Measurements from ENCODE around the gene PRCD.

PRCD gene

GRCh38 chr17:76546556-76547182 lies 6.8 kb downstream of the PRCD start:
- Histone ChIP-seq H3K9ac (ENCODE audit: low read length in 5 of 5) (peak overlapping the region in 2 of 5 donors; percentile 17 to 27), H3K36me3 (ENCODE audit: control insufficient read depth in 5 of 5, insufficient read depth in 5 of 5, low read length in 5 of 5) (no peaks in the 10 kb centered on the region), H3K27ac (ENCODE audit: low read depth, low read length) (no peak overlapping the region), H3K27me3 (ENCODE audit: control insufficient read depth in 5 of 5, insufficient read depth in 4 of 5, low read length in 5 of 5) (no peaks in the 10 kb centered on the region), H3K4me3 (ENCODE audit: low read depth in 1 of 5, low read length in 5 of 5) (no peak overlapping the region), H3K4me1 (ENCODE audit: control insufficient read depth in 5 of 5, insufficient read depth in 5 of 5, low read length in 5 of 5) (peaks cover 10 to 57% (median 48%) of the 10 kb centered on the region in 5 donors), H3K9me3 (ENCODE audit: control insufficient read depth in 5 of 5, low read length in 5 of 5) (no peaks in the 10 kb centered on the region)

GRCh38 chr17:76547183-76547641 lies 7.4 kb downstream of the PRCD start:
- Histone ChIP-seq H3K4me3 (ENCODE audit: low read depth in 1 of 5, low read length in 5 of 5) (no peak overlapping the region), H3K36me3 (ENCODE audit: control insufficient read depth in 5 of 5, insufficient read depth in 5 of 5, low read length in 5 of 5) (no peaks in the 10 kb centered on the region), H3K9me3 (ENCODE audit: control insufficient read depth in 5 of 5, low read length in 5 of 5) (no peaks in the 10 kb centered on the region), H3K9ac (ENCODE audit: low read length in 5 of 5) (peak overlapping the region in 2 of 5 donors; percentile 17 to 27), H3K4me1 (ENCODE audit: control insufficient read depth in 5 of 5, insufficient read depth in 5 of 5, low read length in 5 of 5) (peaks cover 10 to 60% (median 48%) of the 10 kb centered on the region in 5 donors), H3K27me3 (ENCODE audit: control insufficient read depth in 5 of 5, insufficient read depth in 4 of 5, low read length in 5 of 5) (no peaks in the 10 kb centered on the region), H3K27ac (ENCODE audit: low read depth, low read length) (no peak overlapping the region)

GRCh38 chr17:76547642-76548202 lies 7.9 kb downstream of the PRCD start:
- Histone ChIP-seq H3K36me3 (ENCODE audit: control insufficient read depth in 5 of 5, insufficient read depth in 5 of 5, low read length in 5 of 5) (no peaks in the 10 kb centered on the region), H3K4me1 (ENCODE audit: control insufficient read depth in 5 of 5, insufficient read depth in 5 of 5, low read length in 5 of 5) (peaks cover 10 to 60% (median 48%) of the 10 kb centered on the region in 5 donors), H3K4me3 (ENCODE audit: low read depth in 1 of 5, low read length in 5 of 5) (no peak overlapping the region), H3K27ac (ENCODE audit: low read depth, low read length) (no peak overlapping the region), H3K9me3 (ENCODE audit: control insufficient read depth in 5 of 5, low read length in 5 of 5) (no peaks in the 10 kb centered on the region), H3K9ac (ENCODE audit: low read length in 5 of 5) (no peak overlapping the region), H3K27me3 (ENCODE audit: control insufficient read depth in 5 of 5, insufficient read depth in 4 of 5, low read length in 5 of 5) (no peaks in the 10 kb centered on the region)

GRCh38 chr17:76548378-76549214 lies 8.8 kb downstream of the PRCD start:
- no peaks in the 10 kb centered on the region for H3K36me3 ChIP-seq (ENCODE audit: control insufficient read depth in 5 of 5, insufficient read depth in 5 of 5, low read length in 5 of 5)
- H3K27me3 ChIP-seq (ENCODE audit: control insufficient read depth in 5 of 5, insufficient read depth in 4 of 5, low read length in 5 of 5), result no peaks in the 10 kb centered on the region
- peaks cover 10 to 55% (median 46%) of the 10 kb centered on the region in 5 donors for H3K4me1 ChIP-seq (ENCODE audit: control insufficient read depth in 5 of 5, insufficient read depth in 5 of 5, low read length in 5 of 5)
- H3K9me3 ChIP-seq (ENCODE audit: control insufficient read depth in 5 of 5, low read length in 5 of 5), result no peaks in the 10 kb centered on the region
- H3K27ac ChIP-seq (ENCODE audit: low read depth, low read length), result peak overlapping the region; percentile 33
- H3K9ac ChIP-seq (ENCODE audit: low read length in 5 of 5), result peak overlapping the region in 3 of 5 donors; percentile 25 to 67 (median 48)
- no peak overlapping the region for H3K4me3 ChIP-seq (ENCODE audit: low read depth in 1 of 5, low read length in 5 of 5)

GRCh38 chr17:76549215-76549518 lies 9.3 kb downstream of the PRCD start:
- no peaks in the 10 kb centered on the region for H3K36me3 ChIP-seq (ENCODE audit: control insufficient read depth in 5 of 5, insufficient read depth in 5 of 5, low read length in 5 of 5)
- peaks cover 10 to 50% (median 42%) of the 10 kb centered on the region in 5 donors for H3K4me1 ChIP-seq (ENCODE audit: control insufficient read depth in 5 of 5, insufficient read depth in 5 of 5, low read length in 5 of 5)
- H3K4me3 ChIP-seq (ENCODE audit: low read depth in 1 of 5, low read length in 5 of 5), result no peak overlapping the region
- H3K27ac ChIP-seq (ENCODE audit: low read depth, low read length), result peak overlapping the region; percentile 33
- peak overlapping the region in 1 of 5 donors; percentile 48 for H3K9ac ChIP-seq (ENCODE audit: low read length in 5 of 5)
- no peaks in the 10 kb centered on the region for H3K27me3 ChIP-seq (ENCODE audit: control insufficient read depth in 5 of 5, insufficient read depth in 4 of 5, low read length in 5 of 5)
- no peaks in the 10 kb centered on the region for H3K9me3 ChIP-seq (ENCODE audit: control insufficient read depth in 5 of 5, low read length in 5 of 5)

GRCh38 chr17:76549539-76549938 lies 9.7 kb downstream of the PRCD start:
- peaks cover 7 to 46% (median 38%) of the 10 kb centered on the region in 5 donors for H3K4me1 ChIP-seq (ENCODE audit: control insufficient read depth in 5 of 5, insufficient read depth in 5 of 5, low read length in 5 of 5)
- no peaks in the 10 kb centered on the region for H3K27me3 ChIP-seq (ENCODE audit: control insufficient read depth in 5 of 5, insufficient read depth in 4 of 5, low read length in 5 of 5)
- H3K27ac ChIP-seq (ENCODE audit: low read depth, low read length), result no peak overlapping the region
- H3K36me3 ChIP-seq (ENCODE audit: control insufficient read depth in 5 of 5, insufficient read depth in 5 of 5, low read length in 5 of 5), result no peaks in the 10 kb centered on the region
- no peak overlapping the region for H3K4me3 ChIP-seq (ENCODE audit: low read depth in 1 of 5, low read length in 5 of 5)
- H3K9ac ChIP-seq (ENCODE audit: low read length in 5 of 5), result no peak overlapping the region
- H3K9me3 ChIP-seq (ENCODE audit: control insufficient read depth in 5 of 5, low read length in 5 of 5), result no peaks in the 10 kb centered on the region

GRCh38 chr17:76550712-76551615 lies 11.1 kb downstream of the PRCD start:
- Histone ChIP-seq H3K27me3 (ENCODE audit: control insufficient read depth in 5 of 5, insufficient read depth in 4 of 5, low read length in 5 of 5) (no peaks in the 10 kb centered on the region), H3K9ac (ENCODE audit: low read length in 5 of 5) (peak overlapping the region in 1 of 5 donors; percentile 44), H3K27ac (ENCODE audit: low read depth, low read length) (no peak overlapping the region), H3K4me3 (ENCODE audit: low read depth in 1 of 5, low read length in 5 of 5) (peak overlapping the region in 3 of 5 donors; percentile 11 to 43 (median 14)), H3K4me1 (ENCODE audit: control insufficient read depth in 5 of 5, insufficient read depth in 5 of 5, low read length in 5 of 5) (peaks cover 6 to 40% (median 33%) of the 10 kb centered on the region in 5 donors), H3K36me3 (ENCODE audit: control insufficient read depth in 5 of 5, insufficient read depth in 5 of 5, low read length in 5 of 5) (no peaks in the 10 kb centered on the region), H3K9me3 (ENCODE audit: control insufficient read depth in 5 of 5, low read length in 5 of 5) (no peaks in the 10 kb centered on the region)

- no peaks in the 10 kb centered on the region for H3K27me3 ChIP-seq (ENCODE audit: control insufficient read depth in 5 of 5, insufficient read depth in 4 of 5, low read length in 5 of 5)
- H3K36me3 ChIP-seq (ENCODE audit: control insufficient read depth in 5 of 5, insufficient read depth in 5 of 5, low read length in 5 of 5), result no peaks in the 10 kb centered on the region
- no peak overlapping the region for H3K4me3 ChIP-seq (ENCODE audit: low read depth in 1 of 5, low read length in 5 of 5)
- H3K27ac ChIP-seq (ENCODE audit: low read depth, low read length), result no peak overlapping the region
- H3K9me3 ChIP-seq (ENCODE audit: control insufficient read depth in 5 of 5, low read length in 5 of 5), result no peaks in the 10 kb centered on the region
- H3K9ac ChIP-seq (ENCODE audit: low read length in 5 of 5), result peak overlapping the region in 1 of 5 donors; percentile 11
- H3K4me1 ChIP-seq (ENCODE audit: control insufficient read depth in 5 of 5, insufficient read depth in 5 of 5, low read length in 5 of 5), result peaks cover 6 to 42% (median 32%) of the 10 kb centered on the region in 5 donors
Measured at GRCh38 chr17:76551685-76552084, 11.8 kb downstream of the PRCD start.

- no peak overlapping the region for H3K4me3 ChIP-seq (ENCODE audit: low read depth in 1 of 5, low read length in 5 of 5)
- no peaks in the 10 kb centered on the region for H3K27me3 ChIP-seq (ENCODE audit: control insufficient read depth in 5 of 5, insufficient read depth in 4 of 5, low read length in 5 of 5)
- H3K36me3 ChIP-seq (ENCODE audit: control insufficient read depth in 5 of 5, insufficient read depth in 5 of 5, low read length in 5 of 5), result no peaks in the 10 kb centered on the region
- no peak overlapping the region for H3K27ac ChIP-seq (ENCODE audit: low read depth, low read length)
- no peak overlapping the region for H3K9ac ChIP-seq (ENCODE audit: low read length in 5 of 5)
- peaks cover 2 to 36% (median 34%) of the 10 kb centered on the region in 5 donors for H3K4me1 ChIP-seq (ENCODE audit: control insufficient read depth in 5 of 5, insufficient read depth in 5 of 5, low read length in 5 of 5)
- no peaks in the 10 kb centered on the region for H3K9me3 ChIP-seq (ENCODE audit: control insufficient read depth in 5 of 5, low read length in 5 of 5)
Measured at GRCh38 chr17:76553178-76553908, 13.5 kb downstream of the PRCD start.

Measured in subcutaneous abdominal adipose tissue (tissue), 5 donors.